Measurements from ENCODE around the gene ICAM2.
"Not testable (repeated sequence)": the region's sequence is repeated elsewhere in the genome, so short reads cannot be mapped to it uniquely, and the experiment has no call there.

Gene ICAM2

DNA sequence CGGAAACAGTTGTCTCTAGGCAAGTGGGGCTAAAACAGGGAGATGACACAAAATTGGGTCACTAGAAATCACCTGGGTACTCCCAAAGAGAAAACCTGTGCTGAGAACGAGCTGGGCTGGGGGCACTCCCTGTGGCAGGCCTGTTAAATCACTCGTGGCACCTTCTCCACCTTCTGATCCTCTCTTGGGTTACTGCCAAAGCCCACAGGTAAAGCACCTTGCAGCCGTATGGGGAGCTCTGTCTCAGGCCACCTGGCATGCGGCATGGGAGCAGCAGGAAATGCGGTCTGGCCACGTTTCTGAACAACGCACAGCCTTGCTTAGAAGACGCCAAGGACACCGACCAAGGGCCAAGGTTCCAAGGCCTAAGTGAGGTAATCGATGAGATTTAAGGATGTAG lies 21.5 kb upstream of the ICAM2 start:
- no peak for DNase-seq

DNA sequence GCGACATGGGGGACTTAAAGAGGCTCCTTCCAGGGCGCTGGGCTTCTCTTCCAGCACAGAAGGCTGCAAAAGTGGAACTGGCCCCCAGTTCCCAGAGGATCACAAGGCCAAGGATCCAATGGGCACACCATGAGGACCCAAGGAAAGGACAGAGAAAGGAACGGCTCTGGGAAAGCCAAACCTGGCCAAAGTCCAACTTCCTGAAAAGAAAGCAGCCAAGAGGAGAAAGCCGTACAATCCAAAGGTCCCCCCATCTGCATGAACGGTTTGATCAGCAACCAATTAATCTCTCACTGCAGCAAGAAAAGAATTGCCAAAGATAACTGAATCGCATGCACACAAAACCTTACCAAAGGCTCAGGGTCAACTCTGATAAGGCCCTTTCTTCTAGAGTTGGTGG lies 19.8 kb upstream of the ICAM2 start:
- no peak for DNase-seq

DNA sequence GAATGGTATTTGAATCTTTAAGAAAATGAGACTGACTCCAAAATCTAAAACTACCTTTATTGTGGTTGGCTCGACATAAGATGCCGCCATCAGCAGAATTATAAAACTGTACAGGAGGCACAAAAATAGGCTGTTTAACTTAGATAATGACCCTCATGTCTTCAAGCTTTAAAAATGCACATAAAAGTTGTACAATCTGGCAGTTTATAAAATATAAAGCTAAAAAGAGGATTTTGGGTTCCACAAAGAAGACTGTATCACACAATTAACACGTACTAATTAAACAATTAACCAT lies 18.6 kb upstream of the ICAM2 start:
- no peak for DNase-seq

DNA sequence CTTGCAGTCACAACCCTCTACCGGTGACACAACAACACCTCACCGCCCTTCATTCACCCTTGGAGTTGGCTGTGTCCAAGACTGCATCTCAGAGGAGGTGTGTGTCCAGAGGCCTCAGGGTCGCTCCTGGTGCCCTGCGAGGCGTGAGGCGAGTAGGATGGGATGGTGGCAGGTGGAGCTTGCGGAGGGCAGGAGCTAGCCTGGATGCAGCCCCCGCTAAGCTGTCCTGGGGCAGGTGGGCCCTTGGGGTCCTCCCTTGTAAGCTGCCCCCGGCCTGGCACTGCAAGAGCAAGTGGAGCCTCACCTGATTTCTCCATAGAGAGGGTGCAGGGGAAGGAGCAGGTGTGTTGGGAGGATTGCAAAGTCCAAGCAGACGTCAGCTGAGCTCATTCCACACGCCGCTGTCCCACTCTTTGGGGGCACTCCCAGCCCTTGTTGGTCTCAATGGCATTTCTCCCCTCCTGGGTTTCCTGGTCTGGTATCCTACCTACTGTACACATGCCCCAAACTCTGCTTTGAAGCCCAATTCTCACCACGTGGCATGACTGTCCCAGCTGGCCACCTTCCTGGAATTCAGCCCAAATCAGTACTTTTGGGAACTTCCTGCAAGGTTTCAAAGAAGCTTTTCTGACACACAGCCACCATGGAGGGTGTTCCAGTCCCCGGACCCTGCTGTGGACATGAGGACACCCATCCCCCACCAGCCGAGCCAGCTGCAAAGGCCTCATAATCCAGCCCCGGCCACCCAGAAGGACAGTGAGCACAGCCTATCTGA lies 18.1 kb upstream of the ICAM2 start:
- no peak for DNase-seq

DNA sequence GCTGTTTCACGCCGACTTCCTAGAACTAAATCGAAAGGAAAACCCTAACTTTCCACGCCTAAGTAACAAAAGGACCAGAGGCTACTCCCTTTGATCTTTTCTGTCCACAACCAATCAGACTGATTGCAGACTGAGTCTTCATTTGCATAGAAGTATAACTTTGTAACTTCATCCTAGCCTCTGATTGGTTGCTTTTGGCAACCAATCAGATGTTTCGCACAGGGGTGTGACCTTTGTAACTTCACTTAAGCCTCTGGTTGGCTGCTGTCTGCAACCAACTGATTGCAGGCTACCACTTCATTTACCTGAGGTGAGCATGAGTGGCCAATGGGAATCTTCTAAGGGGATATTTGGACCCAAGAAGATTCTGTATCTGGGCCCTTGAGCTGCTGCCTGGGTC lies 17.4 kb upstream of the ICAM2 start:
- DNase-seq = no peak

DNA sequence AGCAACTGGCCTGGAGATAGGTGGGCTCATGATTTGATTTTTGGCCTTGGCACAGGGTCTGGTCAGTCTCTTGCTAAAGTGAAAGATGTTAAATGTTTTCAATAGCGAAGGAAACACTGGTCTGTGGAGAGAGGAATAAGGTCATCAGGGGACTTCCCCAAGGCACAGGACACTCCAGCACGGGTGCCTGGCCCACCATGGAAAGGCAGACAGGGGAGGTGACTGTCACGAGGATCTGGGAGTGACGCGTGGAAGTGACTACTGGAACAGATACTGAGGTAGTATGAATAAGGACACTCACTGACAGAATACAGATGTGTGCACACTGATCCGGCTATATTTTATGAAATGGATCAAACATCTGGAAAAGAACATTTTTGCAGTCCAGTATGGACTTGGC lies 16.7 kb upstream of the ICAM2 start:
- no peak for DNase-seq

DNA sequence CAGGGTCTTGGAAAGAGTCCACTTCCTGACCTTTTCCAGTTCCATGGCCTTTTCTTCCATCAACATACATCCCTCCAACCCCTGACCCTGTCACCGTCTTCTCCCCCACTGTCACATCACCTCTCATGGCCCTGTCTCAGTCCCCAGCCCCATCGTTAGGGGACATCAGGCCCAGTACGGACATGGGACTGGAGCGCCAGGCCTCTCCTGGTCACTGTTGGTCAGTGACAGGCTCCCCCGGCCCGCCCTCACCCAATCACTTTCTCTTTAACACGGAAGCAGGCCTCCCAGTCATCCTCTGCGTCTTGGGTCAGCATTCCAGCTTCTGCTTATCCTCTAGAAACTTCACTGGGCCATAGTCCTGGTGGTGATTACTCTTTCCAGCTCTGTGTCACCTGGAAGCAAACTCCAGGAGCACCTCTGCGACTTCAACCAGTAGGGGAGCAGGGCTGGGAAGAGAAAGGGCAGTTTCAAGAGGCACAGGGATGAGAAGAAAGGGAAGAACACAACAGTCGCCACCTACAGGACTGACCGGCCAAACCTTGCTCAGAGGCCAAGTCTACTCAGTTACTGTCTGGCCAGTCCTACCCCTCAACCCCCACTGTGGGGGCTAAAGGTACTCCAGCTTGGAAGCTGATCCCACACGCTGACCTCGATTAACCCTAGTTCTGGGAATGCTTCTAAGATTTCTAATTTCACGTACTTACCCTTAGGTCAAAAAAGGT lies 15.9 kb upstream of the ICAM2 start:
- no peak for DNase-seq

DNA sequence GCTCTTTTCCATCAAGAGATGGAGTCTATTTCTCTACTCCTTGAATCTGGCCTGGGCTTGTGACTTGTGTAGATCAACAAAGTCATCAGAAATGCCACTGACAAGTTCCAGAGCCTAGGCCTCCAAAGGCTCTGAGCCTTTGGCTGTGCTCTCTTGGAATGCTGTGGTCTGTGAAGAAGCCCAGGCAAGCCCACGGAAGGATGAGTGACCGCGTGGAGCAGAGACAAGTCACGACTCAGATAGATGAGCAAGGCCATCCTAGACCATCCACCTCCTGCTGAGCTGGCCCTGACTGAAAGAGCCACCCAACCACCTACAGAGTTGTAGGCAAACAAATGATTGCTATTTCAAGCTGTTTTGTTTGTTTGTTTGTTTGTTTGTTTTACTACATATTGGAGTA lies 11.6 kb upstream of the ICAM2 start:
- no peak for DNase-seq

DNA sequence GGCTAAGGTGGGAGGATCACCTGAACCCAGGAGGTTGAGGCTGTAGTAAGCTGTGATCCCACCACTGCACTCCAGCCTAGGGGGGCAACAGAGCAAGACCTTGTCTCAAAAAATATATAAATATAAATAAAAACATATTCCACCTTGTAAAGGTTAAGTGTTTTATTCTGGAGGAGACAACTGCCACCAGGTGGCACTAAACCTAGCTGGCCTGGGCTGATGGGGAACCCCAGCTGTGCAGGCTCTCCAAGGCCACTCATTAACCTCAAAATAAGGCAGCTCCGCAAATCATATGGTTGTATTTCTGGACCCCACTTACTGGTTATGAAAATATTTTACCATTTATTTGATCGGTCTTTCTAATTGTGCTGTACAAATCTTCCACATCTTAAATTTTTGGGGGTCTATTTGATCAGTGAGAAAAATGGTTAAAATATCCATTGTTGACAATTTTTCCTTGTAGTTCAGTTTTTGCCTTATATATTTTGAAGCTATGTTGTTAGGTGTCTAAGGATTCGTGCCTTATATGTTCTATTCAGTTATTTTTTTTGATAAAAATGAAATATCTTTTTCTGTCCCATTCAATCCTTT lies 8.5 kb upstream of the ICAM2 start:
- DNase-seq = peak; percentile 76 to 78

DNA sequence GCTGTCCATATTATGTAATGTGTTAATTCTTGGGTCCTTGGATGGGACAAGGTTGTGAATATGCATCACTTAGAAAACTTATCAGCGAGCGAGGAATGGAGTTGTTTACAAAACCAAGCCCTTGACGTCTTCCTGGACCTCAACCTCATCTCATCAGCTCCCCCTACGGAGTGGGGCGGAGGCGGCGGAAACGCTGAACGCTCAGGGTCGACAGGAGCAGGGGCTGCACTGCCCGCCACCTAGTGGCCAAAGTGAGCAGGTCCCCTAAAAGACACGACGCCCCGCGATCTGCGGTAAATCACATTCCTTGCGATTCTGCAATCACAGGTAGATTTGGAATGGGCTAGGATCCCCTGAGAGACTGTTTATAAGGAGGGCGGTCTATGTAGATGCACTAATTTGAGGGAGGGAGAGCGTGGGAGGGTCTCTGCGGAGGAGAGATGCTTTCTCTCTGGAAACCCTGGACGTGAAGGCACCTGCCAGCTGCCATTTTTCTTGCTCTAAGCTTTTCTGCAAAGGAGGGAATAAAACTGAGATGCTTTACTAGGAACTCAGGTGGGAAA lies 5.4 kb upstream of the ICAM2 start:
- DNase-seq = peak; percentile 87

DNA sequence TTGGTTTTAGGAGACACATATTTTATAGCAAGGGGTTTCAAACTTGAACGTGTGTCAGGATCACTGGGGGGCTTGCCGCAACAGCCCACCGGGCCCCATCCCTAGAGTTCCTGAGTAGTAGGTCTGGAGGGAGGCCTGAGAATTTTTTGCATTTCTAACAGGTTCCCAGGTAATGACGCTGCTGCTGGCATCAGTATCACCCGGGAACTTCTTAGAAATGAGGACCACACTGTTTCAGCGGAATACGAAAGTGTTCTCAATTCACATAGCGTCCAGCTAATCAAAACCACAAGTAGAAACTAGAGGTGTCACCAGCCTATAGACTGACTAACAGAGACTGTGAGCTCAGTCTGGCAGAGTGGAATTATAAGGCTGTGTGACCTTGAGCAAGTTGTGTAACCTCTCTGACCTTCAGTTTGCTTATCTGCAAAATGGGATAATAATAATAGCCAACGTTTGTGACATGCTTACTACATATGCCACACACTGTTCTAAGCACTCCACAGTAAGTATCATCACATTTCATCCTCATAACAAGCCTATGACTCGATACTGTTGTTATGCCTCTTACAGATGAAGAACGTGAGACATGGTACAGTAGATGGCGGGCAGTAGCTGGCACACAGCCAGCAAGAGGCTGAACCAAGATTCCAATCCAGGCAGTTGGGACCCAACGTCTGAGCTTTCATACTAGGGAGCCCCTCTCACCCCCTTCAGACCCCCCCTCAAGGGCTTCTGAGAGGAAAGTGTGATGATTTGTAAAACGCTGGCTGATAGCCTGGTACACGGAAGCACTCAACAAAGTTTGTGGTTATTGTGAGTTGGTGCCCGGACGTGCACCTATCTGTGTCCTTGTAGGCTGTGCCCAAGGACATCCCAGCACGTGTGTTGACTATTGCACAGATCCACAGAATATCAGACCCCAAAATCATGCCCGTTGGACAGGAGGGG lies 4.6 kb upstream of the ICAM2 start:
- DNase-seq = peak; percentile 45 to 51

DNA sequence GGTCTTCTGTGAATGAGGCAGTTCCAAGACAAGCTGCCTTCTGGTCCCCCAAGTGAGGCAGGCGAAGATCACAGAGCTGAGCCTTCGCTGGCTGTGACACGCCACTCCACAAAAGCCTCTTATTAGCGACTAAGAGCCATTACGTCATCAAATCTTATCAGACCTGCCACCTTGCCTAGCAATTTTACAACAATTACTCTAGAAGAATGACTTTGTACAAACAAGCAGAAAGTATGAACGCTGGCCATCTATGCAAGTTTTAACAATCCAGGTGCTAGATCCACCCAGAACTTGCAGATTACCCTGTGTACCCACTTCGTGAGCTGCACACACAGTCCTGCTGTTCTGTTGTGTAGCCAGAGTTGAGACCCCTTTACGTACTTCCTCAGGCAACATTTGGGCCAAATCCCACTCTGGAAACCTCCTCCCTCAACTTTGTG lies 3.8 kb upstream of the ICAM2 start:
- no peak for DNase-seq

DNA sequence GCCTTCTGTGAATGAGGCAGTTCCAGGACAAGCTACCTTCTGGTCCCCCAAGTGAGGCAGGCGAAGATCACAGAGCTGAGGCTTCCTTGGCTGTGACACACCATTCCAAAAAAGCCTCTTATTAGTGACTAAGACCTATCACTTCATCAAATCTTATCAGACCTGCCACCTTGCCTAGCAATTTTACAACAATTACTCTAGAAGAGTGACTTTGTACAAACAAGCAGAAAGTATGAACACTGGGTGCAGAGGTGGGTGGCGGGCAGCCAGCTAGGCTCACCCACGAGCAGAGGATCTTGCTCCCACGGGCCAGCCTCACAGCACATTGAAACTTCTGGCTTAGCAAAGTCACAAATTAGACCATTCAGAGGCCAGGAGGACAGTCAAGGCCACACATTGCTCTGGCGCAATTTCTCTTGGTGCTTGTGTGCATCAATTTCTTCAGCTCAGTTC lies 2.2 kb upstream of the ICAM2 start:
- DNase-seq = no peak

DNA sequence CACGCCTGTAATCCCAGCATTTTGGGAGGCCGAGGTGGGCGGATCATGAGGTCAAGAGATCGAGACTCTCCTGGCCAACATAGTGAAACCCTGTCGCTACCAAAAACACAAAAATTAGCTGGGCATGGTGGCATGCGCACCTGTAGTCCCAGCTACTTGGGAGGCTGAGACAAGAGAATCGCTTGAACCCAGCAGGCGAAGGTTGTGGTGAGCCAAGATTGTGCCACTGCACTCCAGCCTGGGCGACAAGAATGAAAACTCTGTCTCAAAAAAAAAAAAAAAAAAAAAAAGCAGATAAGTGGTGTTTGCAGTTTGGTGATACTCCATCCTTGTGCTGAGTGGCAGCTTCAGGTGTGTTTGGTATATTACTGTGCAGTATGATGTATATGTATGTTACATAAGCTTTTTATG lies 877 bp downstream of the ICAM2 start:
- DNase-seq = not testable (repeated sequence)

DNA sequence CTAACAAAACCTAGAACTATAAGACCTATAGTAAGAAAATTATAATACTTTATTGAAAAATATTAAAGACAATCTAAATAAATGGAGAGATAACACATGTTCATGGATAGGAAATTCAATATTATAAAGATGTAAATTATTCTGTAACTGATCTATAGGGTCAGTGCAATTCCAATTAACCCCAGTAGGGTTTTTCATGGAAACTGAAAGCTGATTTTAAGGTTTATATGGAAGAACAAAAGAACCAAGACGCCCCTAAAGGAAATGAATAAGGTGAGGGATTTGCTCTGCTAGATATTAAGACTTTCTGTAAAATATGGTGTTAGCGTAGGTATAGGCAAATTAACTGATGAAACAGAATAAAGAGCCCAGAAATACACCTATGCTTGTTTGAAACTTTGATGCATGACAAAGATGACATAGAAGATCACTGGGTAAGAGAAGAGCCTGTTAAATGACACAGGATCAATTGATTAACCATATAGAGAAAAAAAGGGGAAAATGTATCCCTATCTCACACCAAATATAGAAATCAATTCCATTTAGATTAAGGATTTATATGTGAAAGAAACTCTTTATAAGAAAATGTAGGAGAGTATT lies 3.0 kb downstream of the ICAM2 start:
- DNase-seq = no peak

DNA sequence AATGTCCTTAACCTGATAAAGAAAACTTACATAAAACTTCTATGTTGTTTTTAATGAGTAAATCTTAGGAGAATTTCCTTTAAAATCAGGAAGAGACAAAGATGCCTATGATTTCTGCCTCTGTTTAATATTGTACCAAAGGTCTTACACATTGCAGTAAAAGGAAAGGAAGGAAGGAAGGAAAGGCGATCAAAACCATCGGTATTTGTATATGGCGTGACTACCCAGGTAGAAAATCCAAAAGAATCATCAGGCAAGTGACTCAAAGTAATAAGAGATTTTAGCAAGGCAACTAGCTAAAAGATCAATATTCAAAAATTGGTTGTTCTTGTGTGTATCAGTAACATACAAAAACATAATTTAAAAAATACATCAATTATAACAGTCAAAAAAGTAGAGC lies 3.5 kb downstream of the ICAM2 start:
- DNase-seq = no peak

DNA sequence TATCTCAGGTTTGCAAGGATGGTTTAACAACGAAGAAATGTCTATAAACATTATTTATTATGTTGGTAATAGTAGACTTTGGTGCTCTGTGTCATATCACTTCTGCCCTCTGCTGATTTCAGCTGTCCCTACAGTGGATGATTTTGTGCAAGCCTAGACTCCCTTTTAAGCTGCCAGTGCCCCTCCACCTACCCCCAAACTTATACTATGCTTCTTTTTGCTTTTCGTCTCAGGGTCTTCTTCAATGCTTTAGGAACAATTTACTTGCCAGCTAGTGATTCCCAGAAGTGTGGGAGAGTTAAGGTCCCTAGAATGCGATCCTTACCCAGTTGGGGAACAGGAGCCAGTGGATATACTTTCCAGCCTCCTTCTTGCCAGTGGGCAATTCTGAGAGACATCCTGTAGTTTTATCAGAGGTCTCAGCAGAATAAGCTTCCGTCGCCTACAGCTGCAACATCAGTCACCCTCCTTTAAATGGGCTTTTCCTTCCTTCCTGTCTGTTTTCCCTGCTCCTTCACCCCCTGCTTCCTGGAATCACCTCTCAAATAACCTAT lies 4.1 kb downstream of the ICAM2 start:
- DNase-seq = no peak

DNA sequence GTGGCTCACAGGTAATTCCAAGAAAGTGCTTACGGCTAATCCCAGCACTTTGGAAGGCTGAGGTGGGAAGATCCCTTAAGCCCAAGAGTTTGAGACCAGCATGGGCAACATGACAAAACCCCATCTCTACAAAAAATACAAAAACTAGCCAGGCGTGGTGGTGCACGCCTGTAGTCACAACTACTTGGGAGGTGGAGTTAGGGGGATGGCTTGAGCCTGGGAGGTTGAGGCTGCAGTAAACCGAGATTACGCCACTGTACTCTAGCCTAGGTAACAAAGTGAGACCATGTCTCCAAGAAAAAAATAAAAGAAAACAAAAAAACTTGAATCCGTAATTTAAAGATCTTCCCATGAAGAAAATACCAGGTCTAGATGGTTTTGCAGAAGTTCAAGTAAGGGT lies 5.0 kb downstream of the ICAM2 start:
- no peak for DNase-seq

DNA sequence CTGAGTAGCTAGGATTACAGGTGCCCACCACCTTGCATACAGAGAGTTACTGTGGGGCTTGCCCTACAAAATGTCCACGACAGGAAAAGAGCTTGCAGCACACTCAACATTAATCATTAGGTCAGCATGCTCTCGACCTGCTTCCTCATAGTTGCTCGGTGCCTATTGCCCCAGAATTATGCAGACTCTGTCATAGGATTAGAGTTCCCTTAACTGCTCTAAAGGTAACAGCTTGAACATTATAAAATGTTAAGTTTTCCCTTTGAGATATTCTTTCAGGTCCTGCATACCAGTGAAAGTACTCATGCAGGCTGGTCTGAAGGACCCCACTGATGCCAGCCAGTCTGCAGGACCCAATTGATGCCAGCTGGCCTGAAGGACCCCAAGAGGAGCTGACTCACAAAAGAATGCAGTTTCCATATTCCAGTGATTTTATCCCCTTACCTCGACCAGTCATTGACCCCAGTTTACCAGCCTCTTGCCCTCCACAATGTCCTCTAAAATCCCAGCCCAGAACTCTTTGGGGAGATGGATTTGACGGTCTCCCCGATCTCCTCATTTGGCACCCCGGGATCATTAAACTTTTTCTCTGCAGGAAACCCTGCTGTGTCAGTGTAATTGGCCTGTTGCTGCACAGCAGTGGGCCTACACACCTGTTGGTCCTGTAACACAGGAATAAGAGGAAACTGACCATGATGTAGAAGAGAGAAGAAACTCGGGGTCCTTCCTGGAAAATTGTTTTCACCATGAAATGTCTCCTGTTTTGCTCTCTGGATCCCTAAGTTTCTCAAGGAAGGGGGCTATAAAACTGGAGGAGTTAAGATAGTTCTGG lies 10.6 kb downstream of the ICAM2 start:
- peak in 1 of 2 donors; percentile 13 for DNase-seq

DNA sequence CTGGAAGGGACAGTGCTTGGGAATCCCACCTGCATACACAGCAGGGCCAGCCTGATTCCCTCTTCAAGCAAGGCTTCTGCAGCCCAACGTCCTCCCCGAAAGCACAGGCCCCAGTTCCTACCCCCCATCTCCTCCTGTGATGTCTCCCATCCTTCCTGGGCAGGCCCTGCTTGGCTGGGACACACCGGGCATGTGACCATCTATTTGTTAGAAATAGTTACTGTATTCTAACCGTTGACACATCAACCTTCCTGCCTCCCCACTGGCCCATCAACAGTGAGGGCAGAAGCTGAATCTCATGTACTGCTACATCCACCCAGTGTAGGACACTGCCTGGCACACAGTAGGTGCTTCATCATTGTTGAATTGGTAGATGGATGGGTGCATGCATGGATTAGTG lies 11.6 kb downstream of the ICAM2 start:
- peak in 1 of 2 donors; percentile 15 for DNase-seq

DNA sequence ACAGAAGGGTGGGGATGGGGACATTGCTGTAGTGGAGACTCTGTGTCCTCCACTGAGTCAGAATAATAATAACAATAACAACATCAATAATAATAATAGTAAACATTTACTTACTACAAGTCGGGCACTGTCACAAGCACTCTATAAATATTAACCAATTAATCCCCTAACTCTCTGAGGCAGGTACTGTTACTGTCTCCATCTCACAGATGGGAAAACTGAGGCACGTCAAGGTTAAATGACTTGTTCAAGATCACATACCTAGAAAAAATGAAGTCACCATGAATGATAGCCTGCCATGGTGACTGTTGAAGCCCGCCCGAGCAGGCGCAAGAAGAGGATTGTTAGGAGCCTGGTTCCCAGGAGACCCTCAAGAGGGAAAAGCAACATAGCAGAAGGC lies 12.1 kb downstream of the ICAM2 start:
- DNase-seq = no peak

Data from stimulated activated CD4-positive, alpha-beta T cell treated with anti-CD3 and anti-CD28 coated beads, Interleukin-2, amount 100 ng/mL, for 24 hours (primary cell).